Ishikawa (cell line): ENCODE measurements around the gene ARSI.

Experiments used
- EP300 ChIP-seq: IDR thresholded peaks from 2 replicates; pipeline ENCODE4 v1.6.1; 2012; ENCODE audit warnings: borderline replicate concordance
- MAX ChIP-seq: IDR thresholded peaks from 2 replicates; pipeline ENCODE4 v1.6.1; 2012
- NFIC ChIP-seq: IDR thresholded peaks from 2 replicates; pipeline ENCODE4 v1.6.1; 2012
- RAD21 ChIP-seq: IDR thresholded peaks from 2 replicates; pipeline ENCODE4 v1.6.1; 2012; ENCODE audit warnings: low read depth
- TAF1 ChIP-seq: IDR thresholded peaks from 2 replicates; pipeline ENCODE4 v1.6.1; 2012; ENCODE audit warnings: low read depth, mild to moderate bottlenecking
- TCF12 ChIP-seq: IDR thresholded peaks from 2 replicates; pipeline ENCODE4 v1.6.1; 2012; ENCODE audit warnings: low read depth
- TEAD4 ChIP-seq: IDR thresholded peaks from 2 replicates; pipeline ENCODE4 v1.6.1; 2012
- TF ChIP-seq, protein P1 (sequence below): IDR thresholded peaks from 2 replicates; pipeline ENCODE4 v1.6.1; 2012
- TF ChIP-seq, protein P2 (sequence below): IDR thresholded peaks from 2 replicates; pipeline ENCODE4 v1.6.1; 2012; ENCODE audit warnings: low read depth, mild to moderate bottlenecking

DNA sequence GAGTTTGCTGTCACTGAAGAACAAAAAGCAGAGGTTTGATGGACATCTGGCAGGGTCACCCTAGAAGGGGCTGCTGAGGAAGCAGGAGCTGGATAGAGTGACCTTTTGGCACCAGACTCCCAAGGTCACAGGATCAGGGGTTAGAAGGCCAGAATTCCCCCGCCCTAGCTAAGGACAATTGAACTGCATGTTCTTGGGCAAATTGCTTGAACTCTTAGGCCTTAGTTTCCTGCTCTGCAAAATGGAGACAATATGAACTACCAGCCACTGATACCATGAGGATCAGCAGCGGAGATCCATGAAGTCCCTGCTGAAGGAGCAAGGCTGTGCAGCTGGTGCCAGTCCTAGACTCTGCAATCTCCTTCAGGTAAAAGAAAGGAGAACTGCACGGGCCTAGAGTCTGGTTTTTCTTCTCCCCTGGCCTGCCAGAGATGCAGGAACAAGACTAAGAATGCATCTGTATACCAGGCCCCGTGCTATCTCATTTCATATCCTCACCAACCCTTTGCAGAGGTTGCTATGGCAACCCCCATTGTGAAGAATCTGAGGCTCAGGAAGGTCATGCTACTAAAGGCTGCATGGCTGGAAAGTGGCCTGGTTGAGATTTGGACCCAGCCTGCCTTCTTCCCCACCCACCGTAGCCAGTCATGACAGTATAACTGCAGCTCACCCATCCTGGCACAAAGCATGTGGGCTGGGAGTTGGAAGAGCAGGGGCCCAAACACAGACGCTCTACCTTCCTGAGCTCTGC, 46.9 kb downstream of the ARSI start:
- no peak for TF ChIP-seq NFIC
- no peak for TF ChIP-seq RAD21
- no peak for TF ChIP-seq EP300
- no peak for TF ChIP-seq TEAD4
- no peak for TF ChIP-seq TCF12
- TF ChIP-seq, protein P1, sequence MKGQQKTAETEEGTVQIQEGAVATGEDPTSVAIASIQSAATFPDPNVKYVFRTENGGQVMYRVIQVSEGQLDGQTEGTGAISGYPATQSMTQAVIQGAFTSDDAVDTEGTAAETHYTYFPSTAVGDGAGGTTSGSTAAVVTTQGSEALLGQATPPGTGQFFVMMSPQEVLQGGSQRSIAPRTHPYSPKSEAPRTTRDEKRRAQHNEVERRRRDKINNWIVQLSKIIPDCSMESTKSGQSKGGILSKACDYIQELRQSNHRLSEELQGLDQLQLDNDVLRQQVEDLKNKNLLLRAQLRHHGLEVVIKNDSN, result no peak
- TF ChIP-seq, protein P2, sequence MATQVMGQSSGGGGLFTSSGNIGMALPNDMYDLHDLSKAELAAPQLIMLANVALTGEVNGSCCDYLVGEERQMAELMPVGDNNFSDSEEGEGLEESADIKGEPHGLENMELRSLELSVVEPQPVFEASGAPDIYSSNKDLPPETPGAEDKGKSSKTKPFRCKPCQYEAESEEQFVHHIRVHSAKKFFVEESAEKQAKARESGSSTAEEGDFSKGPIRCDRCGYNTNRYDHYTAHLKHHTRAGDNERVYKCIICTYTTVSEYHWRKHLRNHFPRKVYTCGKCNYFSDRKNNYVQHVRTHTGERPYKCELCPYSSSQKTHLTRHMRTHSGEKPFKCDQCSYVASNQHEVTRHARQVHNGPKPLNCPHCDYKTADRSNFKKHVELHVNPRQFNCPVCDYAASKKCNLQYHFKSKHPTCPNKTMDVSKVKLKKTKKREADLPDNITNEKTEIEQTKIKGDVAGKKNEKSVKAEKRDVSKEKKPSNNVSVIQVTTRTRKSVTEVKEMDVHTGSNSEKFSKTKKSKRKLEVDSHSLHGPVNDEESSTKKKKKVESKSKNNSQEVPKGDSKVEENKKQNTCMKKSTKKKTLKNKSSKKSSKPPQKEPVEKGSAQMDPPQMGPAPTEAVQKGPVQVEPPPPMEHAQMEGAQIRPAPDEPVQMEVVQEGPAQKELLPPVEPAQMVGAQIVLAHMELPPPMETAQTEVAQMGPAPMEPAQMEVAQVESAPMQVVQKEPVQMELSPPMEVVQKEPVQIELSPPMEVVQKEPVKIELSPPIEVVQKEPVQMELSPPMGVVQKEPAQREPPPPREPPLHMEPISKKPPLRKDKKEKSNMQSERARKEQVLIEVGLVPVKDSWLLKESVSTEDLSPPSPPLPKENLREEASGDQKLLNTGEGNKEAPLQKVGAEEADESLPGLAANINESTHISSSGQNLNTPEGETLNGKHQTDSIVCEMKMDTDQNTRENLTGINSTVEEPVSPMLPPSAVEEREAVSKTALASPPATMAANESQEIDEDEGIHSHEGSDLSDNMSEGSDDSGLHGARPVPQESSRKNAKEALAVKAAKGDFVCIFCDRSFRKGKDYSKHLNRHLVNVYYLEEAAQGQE, result no peak
- TF ChIP-seq TAF1, result no peak
- no peak for TF ChIP-seq MAX
